MCF 10A (cell line): ENCODE measurements around the gene ETNK2. TPM values are rescaled to one million over a fixed set of nuclear protein-coding genes. Genes with fewer than 3 reads are reported as not detected.

Experiments
- BruUV-seq: library from RNA; stranded (reverse); fragments of 400-500 nt; replicated peaks from 2 replicates; lab custom pipeline; 2021; lab: Mats Ljungman, UMichigan
- CTCF ChIA-PET: fragments of 300-600 bp; sonication (Branson Sonifier 250); formaldehyde crosslinking; extraction: SDS; loops from one replicate; lab custom pipeline; 2021; ENCODE audit warnings: antibody characterized with exemption, inconsistent platforms; lab: Yijun Ruan, JAX
- POLR2A ChIA-PET: fragments of 300-600, 350-650 bp; sonication (Branson Sonifier 250); formaldehyde crosslinking; extraction: SDS; loops from one replicate; lab custom pipeline; 2020; ENCODE audit warnings: antibody characterized with exemption, inconsistent platforms; lab: Yijun Ruan, JAX
- DNase-seq: peaks from one replicate; pipeline ENCODE4 v3.0.0-alpha.2; 2018; ENCODE audit not compliant: unreplicated experiment
- H3K27ac Mint-ChIP-seq: one replicate; pipeline ENCODE4 v1.8.0; 2022; ENCODE audit warnings: mild to moderate bottlenecking, low read depth, mixed read lengths; ENCODE audit not compliant: unreplicated experiment
- H3K27me3 Mint-ChIP-seq: one replicate; pipeline ENCODE4 v1.8.0; 2022; ENCODE audit warnings: mixed read lengths; ENCODE audit not compliant: insufficient read depth, unreplicated experiment
- H3K36me3 Mint-ChIP-seq: one replicate; pipeline ENCODE4 v1.8.0; 2022; ENCODE audit warnings: mild to moderate bottlenecking, moderate library complexity, mixed read lengths; ENCODE audit not compliant: insufficient read depth, unreplicated experiment
- H3K4me1 Mint-ChIP-seq: one replicate; pipeline ENCODE4 v1.8.0; 2022; ENCODE audit warnings: mixed read lengths; ENCODE audit not compliant: insufficient read depth, unreplicated experiment
- H3K4me3 Mint-ChIP-seq: one replicate; pipeline ENCODE4 v1.8.0; 2022; ENCODE audit warnings: mild to moderate bottlenecking, moderate library complexity, mixed read lengths; ENCODE audit not compliant: unreplicated experiment
- H3K9me3 Mint-ChIP-seq: one replicate; pipeline ENCODE4 v1.8.0; 2022; ENCODE audit warnings: mixed read lengths; ENCODE audit not compliant: unreplicated experiment
- intact Hi-C: fragments of 100-400 bp; cut with micrococcal nuclease; formaldehyde crosslinking; loops from 2 replicates; pipeline ENCODE4 v1.14.1; 2022
- total RNA-seq: library from RNA; stranded (reverse); gene quantifications from 2 replicates; pipeline ENCODE4 v1.2.3, GENCODE V29; 2022
- TF ChIP-seq, protein P1 (sequence below): fragments of 200-600 bp; IDR thresholded peaks from one replicate; pipeline ENCODE4 v1.8.0; 2022; ENCODE audit warnings: antibody characterized with exemption, mild to moderate bottlenecking; ENCODE audit not compliant: unreplicated experiment

Gene ETNK2
- total RNA-seq, 1 experiment from 2014 or later: 9.5 TPM

GRCh38 chr1:204081791-204082513 lies 69.9 kb downstream of the ETNK2 start:
- Mint-ChIP-seq H3K27me3 (no peaks in the 10 kb centered on the region), H3K4me3 (no peak overlapping the region), H3K4me1 (peaks cover 42% of the 10 kb centered on the region), H3K36me3 (no peaks in the 10 kb centered on the region), H3K27ac (peak overlapping the region; percentile 18), H3K9me3 (no peaks in the 10 kb centered on the region)
- TF ChIP-seq, protein P1, sequence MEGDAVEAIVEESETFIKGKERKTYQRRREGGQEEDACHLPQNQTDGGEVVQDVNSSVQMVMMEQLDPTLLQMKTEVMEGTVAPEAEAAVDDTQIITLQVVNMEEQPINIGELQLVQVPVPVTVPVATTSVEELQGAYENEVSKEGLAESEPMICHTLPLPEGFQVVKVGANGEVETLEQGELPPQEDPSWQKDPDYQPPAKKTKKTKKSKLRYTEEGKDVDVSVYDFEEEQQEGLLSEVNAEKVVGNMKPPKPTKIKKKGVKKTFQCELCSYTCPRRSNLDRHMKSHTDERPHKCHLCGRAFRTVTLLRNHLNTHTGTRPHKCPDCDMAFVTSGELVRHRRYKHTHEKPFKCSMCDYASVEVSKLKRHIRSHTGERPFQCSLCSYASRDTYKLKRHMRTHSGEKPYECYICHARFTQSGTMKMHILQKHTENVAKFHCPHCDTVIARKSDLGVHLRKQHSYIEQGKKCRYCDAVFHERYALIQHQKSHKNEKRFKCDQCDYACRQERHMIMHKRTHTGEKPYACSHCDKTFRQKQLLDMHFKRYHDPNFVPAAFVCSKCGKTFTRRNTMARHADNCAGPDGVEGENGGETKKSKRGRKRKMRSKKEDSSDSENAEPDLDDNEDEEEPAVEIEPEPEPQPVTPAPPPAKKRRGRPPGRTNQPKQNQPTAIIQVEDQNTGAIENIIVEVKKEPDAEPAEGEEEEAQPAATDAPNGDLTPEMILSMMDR: no peak
- intact Hi-C loops: no loop called here
- ChIA-PET CTCF (interaction anchor here (0.7 to 4.3 kb wide), 3 partner anchors 9 to 211 kb away, joined by 4 to 33 read pairs (median 4); no protein-coding TSS in a partner anchor), POLR2A (no interaction called here)
- BruUV-seq: no TSS peak
- no peak for DNase-seq

- ChIA-PET CTCF (interaction anchor here (0.6 to 4.3 kb wide), 7 partner anchors 9 to 345 kb away, joined by 3 to 35 read pairs (median 4); no protein-coding TSS in a partner anchor), POLR2A (interaction anchor here (1.1 to 1.4 kb wide), 2 partner anchors 22 to 219 kb away, joined by 3 to 5 read pairs; no protein-coding TSS in a partner anchor)
- no peaks in the 10 kb centered on the region for H3K27me3 Mint-ChIP-seq
- H3K4me1 Mint-ChIP-seq: peaks cover 45% of the 10 kb centered on the region
- H3K36me3 Mint-ChIP-seq: no peaks in the 10 kb centered on the region
- no TSS peak for BruUV-seq
- intact Hi-C loops: no loop called here
- DNase-seq: no peak
- no peaks in the 10 kb centered on the region for H3K9me3 Mint-ChIP-seq
- TF ChIP-seq, protein P1: no peak
- H3K27ac Mint-ChIP-seq: no peak overlapping the region
- H3K4me3 Mint-ChIP-seq: no peak overlapping the region
Observed at GRCh38 chr1:204081164-204081790, 70.6 kb downstream of the ETNK2 start.

Other genes starting within 250 kb of the ETNK2 start
- gene SOX13, start 78.9 kb downstream of the ETNK2 start, total RNA-seq: 23.7 and 32.8 TPM in 2 replicates
- gene REN, start 14.3 kb upstream of the ETNK2 start, total RNA-seq: not detected in 2 replicates
- gene KISS1, start 44.4 kb upstream of the ETNK2 start, total RNA-seq: not detected in 2 replicates
- gene GOLT1A, start 61.9 kb upstream of the ETNK2 start, total RNA-seq: 11.5 and 12.7 TPM in 2 replicates
- gene PLEKHA6, start 207.9 kb upstream of the ETNK2 start, total RNA-seq: 65.9 and 75.9 TPM in 2 replicates